ENCODE measurements around the gene TNFRSF12A. TPM values are rescaled to one million over a fixed set of nuclear protein-coding genes. Genes with fewer than 3 reads are reported as not detected.
A peak's percentile ranks its signal among the peaks of the same experiment; 100 is the strongest.

TNFRSF12A gene
- total and polyA plus RNA-seq, 4 experiments from 2014 or later = 0.33 to 1.0 (median 0.58) TPM

GRCh38 chr16:3035972-3036725 is 16.0 kb downstream of the TNFRSF12A start:
- Histone ChIP-seq H3K27me3 (ENCODE audit: insufficient read depth, low read length) (peaks cover 48% of the 10 kb centered on the region), H3K36me3 (ENCODE audit: insufficient read depth, low read length) (no peaks in the 10 kb centered on the region), H3K4me1 (ENCODE audit: insufficient read depth, low read length) (peaks cover 8% of the 10 kb centered on the region), H3K4me3 (ENCODE audit: low read length in 2 of 2) (no peak overlapping the region), H3K27ac (ENCODE audit: low read depth, low read length) (no peak overlapping the region), H3K9me3 (ENCODE audit: control insufficient read depth in 1 of 2, low read length in 2 of 2) (no peaks in the 10 kb centered on the region)
- CTCF ChIA-PET (ENCODE audit: partially characterized antibody) = interaction anchor here (2.9 to 18.6 kb wide), 3 partner anchors 12 to 95 kb away, joined by 10 to 444 read pairs (median 277); partner anchors contain the start of genes CLDN9 and ZNF213
- no peak for DNase-seq
- POLR2A ChIA-PET (ENCODE audit: partially characterized antibody) = interaction anchor here (0.8 to 3.8 kb wide), 5 partner anchors 12 to 26 kb away, joined by 3 to 14 read pairs (median 4); no protein-coding TSS in a partner anchor
- H3K27ac Mint-ChIP-seq = peak overlapping the region in 1 of 7 donors; percentile 30
- peaks cover 0 to 1% (median 0%) of the 10 kb centered on the region in 8 donors for H3K9me3 Mint-ChIP-seq
- no peaks in the 10 kb centered on the region for H3K36me3 Mint-ChIP-seq
- peak overlapping the region in 5 of 8 donors; percentile 20 to 59 (median 40) for H3K4me3 Mint-ChIP-seq
- peaks cover 46 to 49% of the 10 kb centered on the region in 2 donors for H3K27me3 Mint-ChIP-seq
- H3K4me1 Mint-ChIP-seq = peaks cover 5 to 16% (median 9%) of the 10 kb centered on the region in 4 donors
- intact Hi-C loops (cut with micrococcal nuclease) = no loop called here

GRCh38 chr16:3036726-3037315 is 16.7 kb downstream of the TNFRSF12A start, which contains the start of gene BICDL2:
Gene BICDL2 (minus strand): TSS chr16:3036944. CDS start chr16:3035496, 1,448 bp downstream.
- Histone ChIP-seq H3K4me3 (ENCODE audit: low read length in 2 of 2) (no peak within 1 kb of the TSS), H3K36me3 (ENCODE audit: insufficient read depth, low read length) (no peaks in the 10 kb centered on the region), H3K4me1 (ENCODE audit: insufficient read depth, low read length) (peaks cover 8% of the 10 kb centered on the region), H3K27me3 (ENCODE audit: insufficient read depth, low read length) (peaks cover 48% of the 10 kb centered on the region), H3K27ac (ENCODE audit: low read depth, low read length) (no peak within 1 kb of the TSS), H3K9me3 (ENCODE audit: control insufficient read depth in 1 of 2, low read length in 2 of 2) (no peaks in the 10 kb centered on the region)
- no peak for DNase-seq
- CTCF ChIA-PET (ENCODE audit: partially characterized antibody) = interaction anchor here (1.3 to 2.9 kb wide), 2 partner anchors 9 to 12 kb away, joined by 7 to 10 read pairs; no protein-coding TSS in a partner anchor
- intact Hi-C loops (cut with micrococcal nuclease) = no loop called here
- Mint-ChIP-seq H3K27me3 (peaks cover 46 to 48% of the 10 kb centered on the region in 2 donors), H3K4me1 (peaks cover 4 to 12% (median 9%) of the 10 kb centered on the region in 4 donors), H3K27ac (peak within 1 kb of the TSS in 1 of 7 donors; percentile 30), H3K4me3 (peak within 1 kb of the TSS; percentile 31 to 81 (median 67)), H3K36me3 (no peaks in the 10 kb centered on the region), H3K9me3 (peaks cover 0 to 1% (median 0%) of the 10 kb centered on the region in 8 donors)
- POLR2A ChIA-PET (ENCODE audit: partially characterized antibody) = interaction anchor here (1.2 to 3.8 kb wide), 2 partner anchors 12 to 18 kb away, joined by 3 to 14 read pairs; no protein-coding TSS in a partner anchor

GRCh38 chr16:3038256-3038655 is 18.1 kb downstream of the TNFRSF12A start:
- no peaks in the 10 kb centered on the region for H3K36me3 ChIP-seq (ENCODE audit: insufficient read depth, low read length)
- peaks cover 49% of the 10 kb centered on the region for H3K27me3 ChIP-seq (ENCODE audit: insufficient read depth, low read length)
- CTCF ChIA-PET (ENCODE audit: partially characterized antibody) = interaction anchor here (1.0 to 8.2 kb wide), 4 partner anchors 9 to 97 kb away, joined by 3 to 80 read pairs (median 5); partner anchors contain the start of gene ZNF213
- no peak overlapping the region for H3K27ac ChIP-seq (ENCODE audit: low read depth, low read length)
- H3K4me3 Mint-ChIP-seq = no peak overlapping the region
- no peak overlapping the region for H3K4me3 ChIP-seq (ENCODE audit: low read length in 2 of 2)
- H3K27me3 Mint-ChIP-seq = peaks cover 40 to 42% of the 10 kb centered on the region in 2 donors
- DNase-seq = no peak
- POLR2A ChIA-PET (ENCODE audit: partially characterized antibody) = interaction anchor here (1.4 to 3.8 kb wide), 2 partner anchors 10 to 17 kb away, joined by 4 to 14 read pairs; no protein-coding TSS in a partner anchor
- peaks cover 4 to 12% (median 9%) of the 10 kb centered on the region in 4 donors for H3K4me1 Mint-ChIP-seq
- no peaks in the 10 kb centered on the region for H3K36me3 Mint-ChIP-seq
- peaks cover 8% of the 10 kb centered on the region for H3K4me1 ChIP-seq (ENCODE audit: insufficient read depth, low read length)
- H3K9me3 ChIP-seq (ENCODE audit: control insufficient read depth in 1 of 2, low read length in 2 of 2) = no peaks in the 10 kb centered on the region
- intact Hi-C loops (cut with micrococcal nuclease) = no loop called here
- no peak overlapping the region for H3K27ac Mint-ChIP-seq
- H3K9me3 Mint-ChIP-seq = no peaks in the 10 kb centered on the region

- Mint-ChIP-seq H3K27me3 (peaks cover 39% of the 10 kb centered on the region in 2 donors), H3K4me3 (no peak overlapping the region), H3K36me3 (no peaks in the 10 kb centered on the region), H3K4me1 (peaks cover 4 to 12% (median 9%) of the 10 kb centered on the region in 4 donors), H3K27ac (no peak overlapping the region), H3K9me3 (no peaks in the 10 kb centered on the region)
- intact Hi-C loops (cut with micrococcal nuclease) = no loop called here
- DNase-seq = no peak
- no peak overlapping the region for H3K4me3 ChIP-seq (ENCODE audit: low read length in 2 of 2)
- ChIA-PET POLR2A (ENCODE audit: partially characterized antibody) (interaction anchor here (1.0 to 3.8 kb wide), 3 partner anchors 10 to 90 kb away, joined by 3 to 14 read pairs (median 4); no protein-coding TSS in a partner anchor), CTCF (ENCODE audit: partially characterized antibody) (interaction anchor here (1.0 to 8.2 kb wide), 4 partner anchors 9 to 96 kb away, joined by 3 to 80 read pairs (median 5); partner anchors contain the start of gene ZNF213)
- H3K27ac ChIP-seq (ENCODE audit: low read depth, low read length) = no peak overlapping the region
- H3K36me3 ChIP-seq (ENCODE audit: insufficient read depth, low read length) = no peaks in the 10 kb centered on the region
- peaks cover 8% of the 10 kb centered on the region for H3K4me1 ChIP-seq (ENCODE audit: insufficient read depth, low read length)
- H3K9me3 ChIP-seq (ENCODE audit: control insufficient read depth in 1 of 2, low read length in 2 of 2) = no peaks in the 10 kb centered on the region
- H3K27me3 ChIP-seq (ENCODE audit: insufficient read depth, low read length) = peaks cover 53% of the 10 kb centered on the region
These were observed 18.7 kb downstream of the TNFRSF12A start for GRCh38 chr16:3038896-3039295.

- no peak overlapping the region for H3K27ac ChIP-seq (ENCODE audit: low read depth, low read length)
- peaks cover 56% of the 10 kb centered on the region for H3K27me3 ChIP-seq (ENCODE audit: insufficient read depth, low read length)
- no peak overlapping the region for H3K4me3 ChIP-seq (ENCODE audit: low read length in 2 of 2)
- CTCF ChIA-PET (ENCODE audit: partially characterized antibody) = interaction anchor here (0.9 to 8.2 kb wide), 5 partner anchors 9 to 87 kb away, joined by 3 to 80 read pairs (median 7); partner anchors contain the start of gene IL32
- no peaks in the 10 kb centered on the region for H3K36me3 Mint-ChIP-seq
- no peak overlapping the region for H3K27ac Mint-ChIP-seq
- H3K4me1 Mint-ChIP-seq = peaks cover 6 to 13% (median 9%) of the 10 kb centered on the region in 4 donors
- H3K36me3 ChIP-seq (ENCODE audit: insufficient read depth, low read length) = no peaks in the 10 kb centered on the region
- intact Hi-C loops (cut with micrococcal nuclease) = no loop called here
- DNase-seq = no peak
- POLR2A ChIA-PET (ENCODE audit: partially characterized antibody) = interaction anchor here (1.2 to 1.4 kb wide), 4 partner anchors 9 to 22 kb away, joined by 4 to 5 read pairs (median 4); partner anchors contain the start of gene TNFRSF12A
- H3K4me3 Mint-ChIP-seq = no peak overlapping the region
- H3K4me1 ChIP-seq (ENCODE audit: insufficient read depth, low read length) = peaks cover 22% of the 10 kb centered on the region
- no peaks in the 10 kb centered on the region for H3K9me3 Mint-ChIP-seq
- peaks cover 30 to 33% of the 10 kb centered on the region in 2 donors for H3K27me3 Mint-ChIP-seq
- H3K9me3 ChIP-seq (ENCODE audit: control insufficient read depth in 1 of 2, low read length in 2 of 2) = no peaks in the 10 kb centered on the region
These were observed 22.2 kb downstream of the TNFRSF12A start for GRCh38 chr16:3042376-3042775.

- H3K4me3 ChIP-seq (ENCODE audit: low read length in 2 of 2) = no peak overlapping the region
- peaks cover 18 to 21% of the 10 kb centered on the region in 2 donors for H3K27me3 Mint-ChIP-seq
- CTCF ChIA-PET (ENCODE audit: partially characterized antibody) = interaction anchor here (1.6 to 8.2 kb wide), 2 partner anchors 15 to 83 kb away, joined by 3 to 80 read pairs; no protein-coding TSS in a partner anchor
- no peaks in the 10 kb centered on the region for H3K36me3 Mint-ChIP-seq
- no peaks in the 10 kb centered on the region for H3K36me3 ChIP-seq (ENCODE audit: insufficient read depth, low read length)
- H3K4me1 Mint-ChIP-seq = peaks cover 10 to 25% (median 11%) of the 10 kb centered on the region in 4 donors
- H3K27ac Mint-ChIP-seq = peak overlapping the region in 1 of 7 donors; percentile 55
- POLR2A ChIA-PET (ENCODE audit: partially characterized antibody) = interaction anchor here (1.0 to 2.2 kb wide), 5 partner anchors 13 to 84 kb away, joined by 3 to 9 read pairs (median 8); partner anchors contain the start of gene IL32
- peaks cover 36% of the 10 kb centered on the region for H3K27me3 ChIP-seq (ENCODE audit: insufficient read depth, low read length)
- no peak for DNase-seq
- H3K4me3 Mint-ChIP-seq = peak overlapping the region; percentile 36 to 90 (median 82)
- intact Hi-C loops (cut with micrococcal nuclease) = no loop called here
- H3K27ac ChIP-seq (ENCODE audit: low read depth, low read length) = no peak overlapping the region
- H3K9me3 Mint-ChIP-seq = no peaks in the 10 kb centered on the region
- no peaks in the 10 kb centered on the region for H3K9me3 ChIP-seq (ENCODE audit: control insufficient read depth in 1 of 2, low read length in 2 of 2)
- H3K4me1 ChIP-seq (ENCODE audit: insufficient read depth, low read length) = peaks cover 22% of the 10 kb centered on the region
These were observed 24.5 kb downstream of the TNFRSF12A start for GRCh38 chr16:3044708-3045107.
